IPS-20b (cell line): ENCODE data around the gene HGF.

Experiments used
- H3K27ac ChIP-seq: one replicate; pipeline ENCODE4 v1.5.1; 2013; ENCODE audit warnings: low read length
- H3K27me3 ChIP-seq: 2 replicates; pipeline ENCODE4 v1.6.1; 2013; ENCODE audit warnings: mild to moderate bottlenecking, low read length, inconsistent platforms; ENCODE audit not compliant: insufficient read depth
- H3K36me3 ChIP-seq: 2 replicates; pipeline ENCODE4 v1.6.1; 2013; ENCODE audit warnings: low read depth, mild to moderate bottlenecking, inconsistent platforms, low read length, moderate library complexity; ENCODE audit not compliant: insufficient read depth
- H3K4me1 ChIP-seq: 2 replicates; pipeline ENCODE4 v1.6.1; 2013; ENCODE audit warnings: mild to moderate bottlenecking, control low read depth, inconsistent platforms, low read length, moderate library complexity; ENCODE audit not compliant: insufficient read depth
- H3K4me3 ChIP-seq: 2 replicates; pipeline ENCODE4 v1.5.1; 2013; ENCODE audit warnings: mild to moderate bottlenecking, low read length, inconsistent platforms
- H3K9ac ChIP-seq: 2 replicates; pipeline ENCODE4 v1.6.1; 2013; ENCODE audit warnings: low read depth, mild to moderate bottlenecking, inconsistent platforms, low read length, moderate library complexity
- H3K9me3 ChIP-seq: 2 replicates; pipeline ENCODE4 v1.6.1; 2013; ENCODE audit warnings: mild to moderate bottlenecking, low read depth, low read length, inconsistent platforms; ENCODE audit not compliant: insufficient read depth

HGF gene

DNA sequence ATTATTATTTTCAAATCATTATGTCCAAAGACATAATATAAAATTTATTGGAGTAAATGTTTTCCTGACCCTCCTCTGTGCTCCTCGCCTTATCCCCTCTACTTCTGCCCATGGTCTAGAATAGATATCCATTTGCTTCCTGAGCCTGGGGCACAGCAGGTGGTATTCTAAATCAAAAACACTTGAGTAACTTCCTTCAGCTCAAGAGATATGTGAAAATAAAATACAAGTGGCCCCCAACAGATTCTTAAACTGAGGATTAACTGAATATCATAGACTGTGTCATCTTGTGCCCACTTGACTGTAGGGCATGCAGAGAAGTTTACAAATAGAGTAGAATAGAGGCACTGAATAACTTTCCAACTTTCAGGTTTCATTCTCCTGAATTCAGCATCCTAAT lies 59.1 kb downstream of the HGF start:
- Histone ChIP-seq H3K27ac (no peak overlapping the region), H3K27me3 (no peaks in the 10 kb centered on the region), H3K9me3 (no peaks in the 10 kb centered on the region), H3K4me3 (no peak overlapping the region), H3K9ac (no peak overlapping the region), H3K4me1 (peaks cover 7% of the 10 kb centered on the region; the same call in 1 of the 2 replicates), H3K36me3 (no peaks in the 10 kb centered on the region)

DNA sequence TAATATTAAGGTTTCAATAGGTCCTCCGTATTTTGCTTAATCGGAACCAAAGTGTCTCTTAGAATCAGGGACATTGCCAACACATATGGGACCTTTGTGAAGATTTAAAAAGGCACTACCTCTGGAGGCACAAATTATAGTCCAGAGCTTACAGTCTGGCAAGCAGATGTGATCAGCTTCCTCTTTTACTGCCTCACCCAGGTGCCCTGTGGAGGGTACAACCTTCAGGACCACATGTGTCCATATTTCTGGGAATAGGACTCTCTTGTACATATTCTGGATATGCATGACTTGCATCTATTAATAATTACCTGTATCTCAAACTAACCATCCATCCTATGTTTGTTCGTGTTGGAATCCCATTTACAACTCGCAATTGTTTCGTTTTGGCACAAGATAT lies 60.0 kb downstream of the HGF start:
- no peak overlapping the region for H3K4me3 ChIP-seq
- no peaks in the 10 kb centered on the region for H3K27me3 ChIP-seq
- H3K36me3 ChIP-seq, result no peaks in the 10 kb centered on the region
- H3K27ac ChIP-seq, result no peak overlapping the region
- H3K4me1 ChIP-seq, result peaks cover 7% of the 10 kb centered on the region; the same call in 1 of the 2 replicates
- no peaks in the 10 kb centered on the region for H3K9me3 ChIP-seq
- no peak overlapping the region for H3K9ac ChIP-seq

DNA sequence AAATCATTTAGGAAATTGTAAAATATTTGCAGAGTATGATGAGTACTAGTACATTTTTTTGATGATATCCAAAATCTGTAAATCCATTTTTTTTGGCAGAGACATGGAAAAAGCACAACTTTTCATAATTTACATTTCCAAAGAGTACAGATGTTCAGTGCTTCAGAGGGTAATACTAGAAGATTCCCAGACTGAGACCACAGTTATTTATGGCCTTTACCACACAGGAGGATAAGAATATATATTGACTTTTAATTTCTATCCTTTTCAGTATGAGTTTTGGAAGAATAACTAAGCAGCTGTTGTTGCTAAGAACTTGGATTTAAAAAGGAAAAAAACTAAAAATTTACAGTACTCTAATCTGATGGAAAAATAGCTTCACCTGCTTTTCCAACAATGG lies 61.9 kb downstream of the HGF start:
- Histone ChIP-seq H3K36me3 (no peaks in the 10 kb centered on the region), H3K27ac (no peak overlapping the region), H3K9ac (no peak overlapping the region), H3K27me3 (no peaks in the 10 kb centered on the region), H3K4me3 (no peak overlapping the region), H3K4me1 (peaks cover 7% of the 10 kb centered on the region; the same call in 1 of the 2 replicates), H3K9me3 (no peaks in the 10 kb centered on the region)

DNA sequence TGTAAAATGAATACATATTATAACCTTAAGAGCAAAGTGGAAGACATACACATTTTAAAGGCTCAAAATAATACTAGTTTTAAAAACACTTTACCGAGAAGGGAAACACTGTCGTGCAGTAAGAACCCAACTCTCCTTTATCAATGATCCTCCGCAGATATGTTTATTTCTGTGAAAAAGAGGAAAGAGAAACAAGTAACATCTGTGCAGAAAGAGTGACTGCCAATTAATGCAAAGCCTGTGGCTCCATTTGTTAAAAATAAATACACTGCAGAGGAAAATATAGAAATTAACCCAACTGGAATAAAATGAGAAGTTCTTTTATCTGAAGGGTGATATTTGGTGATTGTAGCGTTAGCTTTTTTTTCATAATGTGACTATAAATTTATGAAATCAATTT lies 62.7 kb downstream of the HGF start:
- Histone ChIP-seq H3K27ac (no peak overlapping the region), H3K27me3 (no peaks in the 10 kb centered on the region), H3K36me3 (no peaks in the 10 kb centered on the region), H3K4me3 (no peak overlapping the region), H3K4me1 (peaks cover 7% of the 10 kb centered on the region; the same call in 1 of the 2 replicates), H3K9ac (no peak overlapping the region), H3K9me3 (no peaks in the 10 kb centered on the region)

DNA sequence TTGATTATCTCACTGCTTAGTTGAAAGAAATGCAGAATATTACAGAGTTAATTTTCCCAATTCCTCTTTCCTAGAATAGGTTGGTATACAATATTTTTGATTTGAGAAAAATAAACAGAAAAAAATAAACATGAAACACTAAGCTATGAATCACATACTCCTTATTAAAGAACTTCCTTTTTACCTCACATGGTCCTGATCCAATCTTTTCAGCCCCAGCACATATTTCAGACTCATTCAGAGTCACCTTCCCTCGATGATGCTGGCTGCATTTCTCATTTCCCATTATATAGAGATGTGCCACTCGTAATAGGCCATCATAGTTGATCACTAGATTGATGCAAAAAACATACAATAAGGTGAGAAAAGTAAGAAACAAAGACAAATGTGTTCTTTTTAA lies 64.6 kb downstream of the HGF start:
- peaks cover 7% of the 10 kb centered on the region; the same call in 1 of the 2 replicates for H3K4me1 ChIP-seq
- H3K36me3 ChIP-seq, result no peaks in the 10 kb centered on the region
- no peak overlapping the region for H3K4me3 ChIP-seq
- no peaks in the 10 kb centered on the region for H3K9me3 ChIP-seq
- no peak overlapping the region for H3K27ac ChIP-seq
- no peak overlapping the region for H3K9ac ChIP-seq
- no peaks in the 10 kb centered on the region for H3K27me3 ChIP-seq

DNA sequence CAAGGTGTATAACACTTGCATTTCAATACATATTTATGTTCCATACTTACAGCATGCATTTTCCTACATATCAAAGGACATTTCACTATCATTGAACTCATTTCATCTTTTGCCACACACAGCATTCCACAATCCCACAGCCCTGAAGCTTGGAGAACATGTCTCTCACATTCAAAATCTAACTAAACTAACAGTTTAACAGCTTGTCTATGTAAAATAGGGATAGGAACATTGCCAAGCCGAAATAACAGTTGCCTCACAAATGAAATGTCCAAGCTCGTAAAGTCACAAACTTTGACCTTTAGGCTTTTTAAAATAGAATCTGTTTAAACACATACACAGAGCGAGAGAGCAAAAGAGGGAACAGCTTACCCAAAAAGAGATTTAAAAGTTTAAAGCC lies 65.3 kb downstream of the HGF start:
- Histone ChIP-seq H3K9me3 (no peaks in the 10 kb centered on the region), H3K27me3 (no peaks in the 10 kb centered on the region), H3K9ac (no peak overlapping the region), H3K4me1 (peaks cover 7% of the 10 kb centered on the region; the same call in 1 of the 2 replicates), H3K4me3 (no peak overlapping the region), H3K27ac (no peak overlapping the region), H3K36me3 (no peaks in the 10 kb centered on the region)

DNA sequence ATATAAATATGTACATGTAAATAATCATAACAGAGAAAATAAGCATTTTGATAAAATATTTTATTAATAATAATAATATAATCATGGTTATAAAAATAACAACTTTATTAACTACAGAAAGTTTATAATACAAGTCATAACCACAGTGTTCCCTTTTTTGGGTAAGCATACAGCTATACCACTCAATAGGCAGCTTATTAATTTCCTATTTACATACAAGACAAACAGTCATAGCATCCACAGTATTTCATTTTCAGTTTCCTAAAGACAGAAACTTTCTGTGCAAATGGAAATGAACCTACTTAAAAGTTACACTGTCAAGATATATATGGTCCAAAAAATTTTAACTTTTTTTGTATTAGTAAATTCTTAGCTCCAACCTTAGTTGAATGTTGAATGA lies 70.9 kb downstream of the HGF start:
- H3K27ac ChIP-seq, result no peak overlapping the region

DNA sequence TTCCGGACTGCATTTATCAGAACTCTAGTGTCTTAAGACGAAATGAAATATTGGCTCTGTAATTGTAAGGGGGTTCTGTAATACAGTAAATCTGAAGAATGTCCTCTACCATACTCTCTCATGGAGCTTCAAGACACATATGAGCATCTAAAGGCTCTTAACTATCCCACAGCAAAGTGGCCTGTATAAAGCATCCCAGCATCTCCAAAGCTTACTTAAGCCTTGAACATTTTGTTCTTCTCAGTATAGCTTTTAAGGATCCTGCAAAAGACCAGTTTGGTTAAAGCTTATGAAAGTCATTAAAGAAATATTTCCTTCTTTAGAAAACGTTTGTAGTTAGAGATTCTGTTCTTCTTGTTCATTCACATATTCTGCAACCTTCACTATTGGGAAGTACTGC lies 75.1 kb downstream of the HGF start:
- H3K9ac ChIP-seq, result no peak overlapping the region
- H3K9me3 ChIP-seq, result no peaks in the 10 kb centered on the region
- H3K36me3 ChIP-seq, result no peaks in the 10 kb centered on the region
- no peak overlapping the region for H3K4me3 ChIP-seq
- no peak overlapping the region for H3K27ac ChIP-seq
- H3K27me3 ChIP-seq, result no peaks in the 10 kb centered on the region
- H3K4me1 ChIP-seq, result peaks cover 11% of the 10 kb centered on the region

More for the DNA sequence above, 70.9 kb downstream of the HGF start:
- Histone ChIP-seq H3K27me3 (no peaks in the 10 kb centered on the region), H3K4me3 (no peak overlapping the region), H3K36me3 (no peaks in the 10 kb centered on the region), H3K4me1 (no peaks in the 10 kb centered on the region; the same call in 1 of the 2 replicates), H3K9ac (no peak overlapping the region), H3K9me3 (no peaks in the 10 kb centered on the region)

DNA sequence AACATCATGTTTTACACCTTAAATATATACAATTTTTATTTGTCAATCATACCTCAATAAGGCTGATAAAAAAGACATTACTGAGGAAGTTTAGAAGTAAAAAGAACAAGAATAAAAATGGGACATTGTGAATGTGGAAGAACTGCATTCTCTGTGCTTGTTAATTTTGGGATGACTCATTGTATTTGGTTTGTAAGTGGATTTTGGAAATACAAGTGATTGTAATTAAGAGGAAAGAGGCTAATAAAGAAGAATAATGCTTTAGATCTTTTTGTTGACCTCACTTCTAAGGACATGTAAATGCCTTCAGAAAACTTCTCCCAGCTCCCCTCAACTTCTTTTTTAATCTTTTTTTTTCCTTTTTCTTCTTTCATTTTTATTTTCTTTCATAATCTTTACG lies 76.0 kb downstream of the HGF start:
- Histone ChIP-seq H3K4me1 (peaks cover 11% of the 10 kb centered on the region), H3K27me3 (no peaks in the 10 kb centered on the region), H3K9ac (no peak overlapping the region), H3K36me3 (no peaks in the 10 kb centered on the region), H3K9me3 (no peaks in the 10 kb centered on the region), H3K27ac (no peak overlapping the region), H3K4me3 (no peak overlapping the region)

DNA sequence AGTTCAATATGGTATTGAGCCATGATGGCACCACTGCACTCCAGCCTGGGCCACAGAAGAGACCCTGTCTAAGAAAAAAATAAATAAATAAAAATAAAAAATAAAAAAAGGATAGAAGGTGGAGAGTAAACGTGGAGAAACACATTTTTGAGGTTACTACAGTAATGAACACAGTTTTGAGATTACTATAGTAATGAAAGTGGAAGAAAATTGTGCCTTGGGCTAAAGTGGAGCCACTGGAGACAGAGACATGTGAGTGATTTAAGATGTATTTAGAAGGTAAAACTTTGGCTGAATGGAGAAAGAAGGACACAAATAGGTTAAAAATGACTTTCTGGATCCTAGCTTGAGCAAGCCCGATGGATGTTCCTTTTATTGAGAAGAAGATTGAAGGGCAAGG lies 76.8 kb downstream of the HGF start:
- H3K27ac ChIP-seq, result no peak overlapping the region
- H3K27me3 ChIP-seq, result no peaks in the 10 kb centered on the region
- H3K36me3 ChIP-seq, result no peaks in the 10 kb centered on the region
- H3K9ac ChIP-seq, result no peak overlapping the region
- H3K4me3 ChIP-seq, result no peak overlapping the region
- H3K4me1 ChIP-seq, result peaks cover 14% of the 10 kb centered on the region
- no peaks in the 10 kb centered on the region for H3K9me3 ChIP-seq

DNA sequence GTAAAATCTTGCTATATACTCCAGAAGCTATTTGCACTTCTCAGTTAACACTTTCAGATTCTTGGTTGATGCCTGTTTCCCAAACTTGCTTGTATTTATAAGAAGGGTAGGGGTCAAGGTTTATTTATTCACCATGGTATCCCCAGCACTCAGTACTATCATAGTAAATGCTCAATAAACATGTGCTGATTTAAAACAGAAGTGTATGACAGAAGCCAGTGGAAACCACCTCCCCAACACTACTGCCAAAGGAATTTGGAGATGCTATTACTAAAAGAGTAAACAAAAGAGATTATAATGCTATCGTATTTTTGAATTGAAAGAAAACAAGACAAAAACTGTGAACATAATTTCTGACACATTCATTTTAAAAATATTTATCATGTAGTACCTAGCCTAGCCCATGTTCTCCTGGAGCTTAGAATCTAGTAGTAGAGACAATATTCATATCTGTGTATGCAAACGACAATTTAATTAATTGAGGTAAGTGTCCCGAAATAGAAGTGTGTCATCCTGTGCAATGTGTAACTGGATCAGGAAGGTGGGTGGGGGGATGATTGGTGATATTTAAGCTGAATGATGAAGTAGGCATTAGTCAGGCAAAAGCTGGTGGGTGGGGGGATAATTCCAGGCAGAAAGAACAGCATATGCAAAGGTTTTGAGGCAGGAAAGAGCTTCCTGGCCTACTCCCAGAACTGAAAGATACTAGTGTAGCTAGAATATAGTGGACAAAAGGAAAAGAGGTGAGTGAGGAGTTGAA lies 77.5 kb downstream of the HGF start:
- peaks cover 14% of the 10 kb centered on the region for H3K4me1 ChIP-seq
- H3K36me3 ChIP-seq, result no peaks in the 10 kb centered on the region
- no peak overlapping the region for H3K4me3 ChIP-seq
- no peak overlapping the region for H3K27ac ChIP-seq
- no peaks in the 10 kb centered on the region for H3K9me3 ChIP-seq
- H3K27me3 ChIP-seq, result no peaks in the 10 kb centered on the region
- H3K9ac ChIP-seq, result no peak overlapping the region

DNA sequence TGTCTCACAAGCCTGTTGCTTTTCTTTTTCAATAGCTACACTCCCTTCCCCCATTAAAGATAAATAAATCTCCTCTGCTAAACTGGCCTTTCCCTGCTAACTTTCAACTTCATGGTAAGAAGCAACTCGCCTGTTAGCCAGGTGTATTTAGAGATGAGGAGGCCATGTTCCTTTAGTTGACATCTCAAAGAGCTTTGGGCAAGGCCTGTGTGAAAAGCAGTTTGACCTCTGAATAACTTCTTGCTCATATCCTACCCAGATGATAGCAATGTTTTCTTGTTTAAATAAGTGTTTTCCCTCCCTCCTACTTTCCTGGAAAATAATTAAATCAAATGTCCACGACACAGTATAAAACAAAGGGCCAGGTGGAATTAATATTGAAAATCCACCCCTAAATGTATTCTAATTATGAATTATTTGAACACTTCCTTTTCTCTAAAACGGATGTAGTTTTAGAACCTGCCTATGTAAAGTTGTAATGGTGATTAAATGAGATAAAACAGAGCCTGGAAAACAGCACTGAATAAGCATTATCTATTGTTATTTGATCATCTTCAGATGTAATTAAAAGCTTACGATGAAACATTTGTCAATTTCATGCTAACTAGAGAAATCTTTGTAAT lies 78.5 kb downstream of the HGF start:
- Histone ChIP-seq H3K4me1 (peaks cover 14% of the 10 kb centered on the region), H3K27ac (peak overlapping the region; percentile 22), H3K9ac (no peak overlapping the region), H3K36me3 (no peaks in the 10 kb centered on the region), H3K9me3 (no peaks in the 10 kb centered on the region), H3K4me3 (no peak overlapping the region), H3K27me3 (no peaks in the 10 kb centered on the region)
